ENCODE results near the gene SCN4A. TPM values are rescaled to one million over a fixed set of nuclear protein-coding genes. Genes with fewer than 3 reads are reported as not detected.

Gene SCN4A
- total and polyA plus RNA-seq, 2 of the 13 experiments (the other 11 are each of a cell fraction or from before 2014, with no cell fraction given), result 0.02 to 0.03 TPM

- intact Hi-C loops (cut with micrococcal nuclease; ENCODE audit: unreplicated experiment) (no loop called here), in situ Hi-C loops (cut with HindIII; ENCODE audit: extremely low pct_ligation_motif_present, low pct_unique_long_range_greater_than_20kb) (no loop called here)
- Histone ChIP-seq H3K79me2 (ENCODE audit: insufficient read depth, low read length) (no peaks in the 10 kb centered on the region), H3K9me3 (ENCODE audit: low read length) (no peaks in the 10 kb centered on the region), H4K20me1 (ENCODE audit: insufficient read depth, low read length) (no peaks in the 10 kb centered on the region), H3K9ac (ENCODE audit: insufficient read depth, low read depth, low read length) (no peak overlapping the region), H3K27ac (ENCODE audit: extremely low read length, insufficient read depth, low read length) (no peak overlapping the region), H3K36me3 (replicated peaks in 1 of 2; ENCODE audit: control insufficient read depth in 1 of 2, insufficient read depth in 2 of 2, low read length in 2 of 2) (no peaks in the 10 kb centered on the region), H2AFZ (ENCODE audit: low read length) (no peak overlapping the region), H3K27me3 (ENCODE audit: control insufficient read depth in 1 of 2, insufficient read depth in 2 of 2, low read length in 2 of 2) (peaks cover 9 to 56% of the 10 kb centered on the region in 2 experiments; a peak in 4 of 5 replicates), H3K4me1 (ENCODE audit: insufficient read depth, low read length) (no peaks in the 10 kb centered on the region), H3K4me2 (ENCODE audit: low read depth, low read length) (no peak overlapping the region), H3K4me3 (replicated peaks in 1 of 3; ENCODE audit: insufficient read depth in 1 of 3, low read depth in 2 of 3, low read length in 3 of 3) (no peak overlapping the region)
- ChIA-PET POLR2A (no interaction called here), CTCF (ENCODE audit: low intra/inter-chr PET ratio, low total read pairs) (no interaction called here)
- DNase-seq (ENCODE audit: low spot score) (no peak), ATAC-seq (no peak), FAIRE-seq (no peak)
- WGBS (ENCODE audit: low lambda C conversion rate), result 24% methylated on average over 6 of the region's 6 CpGs
- no TSS peak for BruUV-seq (replicated peaks)
- no peak for TF ChIP-seq MTA3 (CRISPR knock-in tag; IDR thresholded peaks at IDR 0.05)
Observed at GRCh38 chr17:63973247-63973646, 529 bp upstream of the SCN4A start.

GRCh38 chr17:63969278-63969677, 3.4 kb downstream of the SCN4A start:
- WGBS (ENCODE audit: low lambda C conversion rate), result 40% methylated on average over 10 of the region's 10 CpGs
- no peak for TF ChIP-seq ZNF510 (CRISPR knock-in tag; IDR thresholded peaks at IDR 0.05; ENCODE audit: low read depth)
- TF ChIP-seq ZNF75D (CRISPR knock-in tag; IDR thresholded peaks at IDR 0.05; ENCODE audit: borderline replicate concordance), result no peak
- TF ChIP-seq ZNF589 (CRISPR knock-in tag; conservative IDR thresholded peaks at IDR 0.05), result no peak
- no peak for TF ChIP-seq RORA (CRISPR knock-in tag; IDR thresholded peaks at IDR 0.05)
- no peak for TF ChIP-seq RELA (CRISPR knock-in tag; IDR thresholded peaks at IDR 0.05)
- TF ChIP-seq MYC (CRISPR knock-in tag; IDR thresholded peaks at IDR 0.05; ENCODE audit: borderline replicate concordance), result no peak
- TF ChIP-seq ZNF326 (CRISPR knock-in tag; IDR thresholded peaks at IDR 0.05; ENCODE audit: borderline replicate concordance), result no peak
- no peak for TF ChIP-seq FOXK2 (IDR thresholded peaks at IDR 0.05)
- no peak for TF ChIP-seq FOXJ3 (CRISPR knock-in tag; IDR thresholded peaks at IDR 0.05; ENCODE audit: borderline replicate concordance)
- TF ChIP-seq MTF2 (CRISPR knock-in tag; IDR thresholded peaks at IDR 0.05; ENCODE audit: borderline replicate concordance), result no peak
- TF ChIP-seq SRF (IDR thresholded peaks at IDR 0.05; ENCODE audit: low read depth, low read length), result no peak
- no peak for TF ChIP-seq ZMYM3 (CRISPR knock-in tag; IDR thresholded peaks at IDR 0.05)
- TF ChIP-seq KLF9 (CRISPR knock-in tag; IDR thresholded peaks at IDR 0.05; ENCODE audit: low read depth), result no peak
- no peak for TF ChIP-seq ZNF484 (CRISPR knock-in tag; IDR thresholded peaks at IDR 0.05; ENCODE audit: borderline replicate concordance, low read depth)
- TF ChIP-seq THRA (CRISPR knock-in tag; IDR thresholded peaks at IDR 0.05; ENCODE audit: borderline replicate concordance), result no peak
- no peak for TF ChIP-seq ZNF704 (CRISPR knock-in tag; IDR thresholded peaks at IDR 0.05; ENCODE audit: borderline replicate concordance)
- no peak for TF ChIP-seq KMT2B (CRISPR knock-in tag; IDR thresholded peaks at IDR 0.05)

More at GRCh38 chr17:63969278-63969677, 3.4 kb downstream of the SCN4A start:
- ATAC-seq, result no peak
- Histone ChIP-seq H3K4me2 (ENCODE audit: low read depth, low read length) (no peak overlapping the region), H3K27me3 (ENCODE audit: control insufficient read depth in 1 of 2, insufficient read depth in 2 of 2, low read length in 2 of 2) (peaks cover 3 to 36% of the 10 kb centered on the region in 2 experiments; a peak in 4 of 5 replicates), H2AFZ (ENCODE audit: low read length) (no peak overlapping the region), H3K9me3 (ENCODE audit: low read length) (no peaks in the 10 kb centered on the region), H3K36me3 (replicated peaks in 1 of 2; ENCODE audit: control insufficient read depth in 1 of 2, insufficient read depth in 2 of 2, low read length in 2 of 2) (no peaks in the 10 kb centered on the region), H3K4me1 (ENCODE audit: insufficient read depth, low read length) (no peaks in the 10 kb centered on the region), H3K4me3 (replicated peaks in 1 of 3; ENCODE audit: insufficient read depth in 1 of 3, low read depth in 2 of 3, low read length in 3 of 3) (no peak overlapping the region), H3K79me2 (ENCODE audit: insufficient read depth, low read length) (no peaks in the 10 kb centered on the region), H3K9ac (ENCODE audit: insufficient read depth, low read depth, low read length) (no peak overlapping the region), H3K27ac (ENCODE audit: extremely low read length, insufficient read depth, low read length) (no peak overlapping the region), H4K20me1 (ENCODE audit: insufficient read depth, low read length) (no peaks in the 10 kb centered on the region)
- in situ Hi-C loops (cut with HindIII; ENCODE audit: extremely low pct_ligation_motif_present, low pct_unique_long_range_greater_than_20kb), result no loop called here
- no peak for FAIRE-seq
- BruUV-seq (replicated peaks), result no TSS peak
- intact Hi-C loops (cut with micrococcal nuclease; ENCODE audit: unreplicated experiment), result no loop called here
- no peak for DNase-seq (ENCODE audit: low spot score)
- ChIA-PET POLR2A (no interaction called here), CTCF (ENCODE audit: low intra/inter-chr PET ratio, low total read pairs) (no interaction called here)

Data from HepG2 (cell line).